ENCODE results near the gene RETREG1.

RETREG1 gene

GRCh38 chr5:16464664-16465543 is 151.9 kb downstream of the RETREG1 start:
- in situ Hi-C loops (cut with HindIII; ENCODE audit: low sequenced_read_pairs), result no loop called here
- TF ChIP-seq CTCF (IDR thresholded peaks at IDR 0.05; ENCODE audit: low read depth, low read length, missing control alignments), result no peak
- peak overlapping the region; percentile 98 for H3K4me3 ChIP-seq (ENCODE audit: low read depth, low read length)
- DNase-seq (ENCODE audit: low read depth), result no peak

- DNase-seq (ENCODE audit: low read depth), result no peak
- in situ Hi-C loops (cut with HindIII; ENCODE audit: low sequenced_read_pairs), result no loop called here
- TF ChIP-seq CTCF (IDR thresholded peaks at IDR 0.05; ENCODE audit: low read depth, low read length, missing control alignments), result no peak
- peak overlapping the region; percentile 98 for H3K4me3 ChIP-seq (ENCODE audit: low read depth, low read length)
Measured at GRCh38 chr5:16464231-16464630, 152.6 kb downstream of the RETREG1 start.

- DNase-seq (ENCODE audit: low read depth), result peak; percentile 31
Measured at GRCh38 chr5:16461782-16462181, 155.0 kb downstream of the RETREG1 start.

GRCh38 chr5:16461026-16461425 is 155.8 kb downstream of the RETREG1 start:
- DNase-seq (ENCODE audit: low read depth), result no peak
- no peak overlapping the region for H3K4me3 ChIP-seq (ENCODE audit: low read depth, low read length)
- no peak for TF ChIP-seq CTCF (IDR thresholded peaks at IDR 0.05; ENCODE audit: low read depth, low read length, missing control alignments)
- in situ Hi-C loops (cut with HindIII; ENCODE audit: low sequenced_read_pairs), result no loop called here

More at GRCh38 chr5:16461782-16462181, 155.0 kb downstream of the RETREG1 start:
- TF ChIP-seq CTCF (IDR thresholded peaks at IDR 0.05; ENCODE audit: low read depth, low read length, missing control alignments), result no peak
- in situ Hi-C loops (cut with HindIII; ENCODE audit: low sequenced_read_pairs), result no loop called here
- no peak overlapping the region for H3K4me3 ChIP-seq (ENCODE audit: low read depth, low read length)

GRCh38 chr5:16459451-16459850 is 157.3 kb downstream of the RETREG1 start:
- TF ChIP-seq CTCF (IDR thresholded peaks at IDR 0.05; ENCODE audit: low read depth, low read length, missing control alignments), result no peak
- in situ Hi-C loops (cut with HindIII; ENCODE audit: low sequenced_read_pairs), result no loop called here
- H3K4me3 ChIP-seq (ENCODE audit: low read depth, low read length), result no peak overlapping the region
- DNase-seq (ENCODE audit: low read depth), result no peak

GRCh38 chr5:16457853-16458252 is 158.9 kb downstream of the RETREG1 start:
- no peak for DNase-seq (ENCODE audit: low read depth)
- in situ Hi-C loops (cut with HindIII; ENCODE audit: low sequenced_read_pairs), result no loop called here
- no peak overlapping the region for H3K4me3 ChIP-seq (ENCODE audit: low read depth, low read length)
- no peak for TF ChIP-seq CTCF (IDR thresholded peaks at IDR 0.05; ENCODE audit: low read depth, low read length, missing control alignments)

All from astrocyte of the cerebellum (primary cell).